Panc1 (cell line): ENCODE measurements around the gene MAP2K6.

Source experiments
- POLR2AphosphoS5 ChIP-seq: IDR thresholded peaks from 2 replicates; pipeline ENCODE4 v1.6.1; 2012; ENCODE audit warnings: mild to moderate bottlenecking, low read depth, low read length, moderate library complexity
- TF ChIP-seq, protein P1 (sequence below), 2 experiments: IDR thresholded peaks; 2 replicates each; pipeline ENCODE4 v1.6.1; 2011 to 2012; ENCODE audit warnings: low read depth in 2 of 2, control low read depth in 1 of 2, low read length in 1 of 2, mild to moderate bottlenecking in 1 of 2, moderate library complexity in 1 of 2; ENCODE audit not compliant: insufficient read depth in 1 of 2
- TF ChIP-seq, protein P2 (sequence below): fragments of 450-650 bp; IDR thresholded peaks from 2 replicates; pipeline ENCODE4 v1.5.1; 2017; ENCODE audit warnings: mild to moderate bottlenecking

DNA sequence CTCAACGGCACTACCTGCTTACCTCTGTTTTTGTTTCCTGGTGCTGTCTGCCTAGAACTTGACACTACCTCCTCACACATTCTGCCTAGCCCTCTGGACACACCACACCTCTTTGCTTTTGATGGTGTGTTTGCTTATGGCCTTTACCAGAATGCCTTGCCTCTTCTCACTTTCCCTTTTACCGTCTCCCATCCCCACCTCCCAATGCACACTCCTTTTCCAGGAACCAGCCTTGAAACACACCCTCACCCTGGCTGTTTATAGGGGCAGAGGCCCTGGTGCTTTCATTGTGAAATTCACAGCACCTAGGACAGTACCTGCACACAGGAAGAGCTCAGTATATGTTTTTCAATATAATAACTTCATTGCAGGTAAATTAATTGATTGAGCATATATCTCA is 56.2 kb downstream of the MAP2K6 start:
- TF ChIP-seq, protein P1, sequence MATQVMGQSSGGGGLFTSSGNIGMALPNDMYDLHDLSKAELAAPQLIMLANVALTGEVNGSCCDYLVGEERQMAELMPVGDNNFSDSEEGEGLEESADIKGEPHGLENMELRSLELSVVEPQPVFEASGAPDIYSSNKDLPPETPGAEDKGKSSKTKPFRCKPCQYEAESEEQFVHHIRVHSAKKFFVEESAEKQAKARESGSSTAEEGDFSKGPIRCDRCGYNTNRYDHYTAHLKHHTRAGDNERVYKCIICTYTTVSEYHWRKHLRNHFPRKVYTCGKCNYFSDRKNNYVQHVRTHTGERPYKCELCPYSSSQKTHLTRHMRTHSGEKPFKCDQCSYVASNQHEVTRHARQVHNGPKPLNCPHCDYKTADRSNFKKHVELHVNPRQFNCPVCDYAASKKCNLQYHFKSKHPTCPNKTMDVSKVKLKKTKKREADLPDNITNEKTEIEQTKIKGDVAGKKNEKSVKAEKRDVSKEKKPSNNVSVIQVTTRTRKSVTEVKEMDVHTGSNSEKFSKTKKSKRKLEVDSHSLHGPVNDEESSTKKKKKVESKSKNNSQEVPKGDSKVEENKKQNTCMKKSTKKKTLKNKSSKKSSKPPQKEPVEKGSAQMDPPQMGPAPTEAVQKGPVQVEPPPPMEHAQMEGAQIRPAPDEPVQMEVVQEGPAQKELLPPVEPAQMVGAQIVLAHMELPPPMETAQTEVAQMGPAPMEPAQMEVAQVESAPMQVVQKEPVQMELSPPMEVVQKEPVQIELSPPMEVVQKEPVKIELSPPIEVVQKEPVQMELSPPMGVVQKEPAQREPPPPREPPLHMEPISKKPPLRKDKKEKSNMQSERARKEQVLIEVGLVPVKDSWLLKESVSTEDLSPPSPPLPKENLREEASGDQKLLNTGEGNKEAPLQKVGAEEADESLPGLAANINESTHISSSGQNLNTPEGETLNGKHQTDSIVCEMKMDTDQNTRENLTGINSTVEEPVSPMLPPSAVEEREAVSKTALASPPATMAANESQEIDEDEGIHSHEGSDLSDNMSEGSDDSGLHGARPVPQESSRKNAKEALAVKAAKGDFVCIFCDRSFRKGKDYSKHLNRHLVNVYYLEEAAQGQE (IDR thresholded peaks at IDR 0.05; ENCODE audit: insufficient read depth in 1 of 2, low read depth in 2 of 2, low read length in 1 of 2), result no peak
- TF ChIP-seq, protein P2, sequence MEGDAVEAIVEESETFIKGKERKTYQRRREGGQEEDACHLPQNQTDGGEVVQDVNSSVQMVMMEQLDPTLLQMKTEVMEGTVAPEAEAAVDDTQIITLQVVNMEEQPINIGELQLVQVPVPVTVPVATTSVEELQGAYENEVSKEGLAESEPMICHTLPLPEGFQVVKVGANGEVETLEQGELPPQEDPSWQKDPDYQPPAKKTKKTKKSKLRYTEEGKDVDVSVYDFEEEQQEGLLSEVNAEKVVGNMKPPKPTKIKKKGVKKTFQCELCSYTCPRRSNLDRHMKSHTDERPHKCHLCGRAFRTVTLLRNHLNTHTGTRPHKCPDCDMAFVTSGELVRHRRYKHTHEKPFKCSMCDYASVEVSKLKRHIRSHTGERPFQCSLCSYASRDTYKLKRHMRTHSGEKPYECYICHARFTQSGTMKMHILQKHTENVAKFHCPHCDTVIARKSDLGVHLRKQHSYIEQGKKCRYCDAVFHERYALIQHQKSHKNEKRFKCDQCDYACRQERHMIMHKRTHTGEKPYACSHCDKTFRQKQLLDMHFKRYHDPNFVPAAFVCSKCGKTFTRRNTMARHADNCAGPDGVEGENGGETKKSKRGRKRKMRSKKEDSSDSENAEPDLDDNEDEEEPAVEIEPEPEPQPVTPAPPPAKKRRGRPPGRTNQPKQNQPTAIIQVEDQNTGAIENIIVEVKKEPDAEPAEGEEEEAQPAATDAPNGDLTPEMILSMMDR, result no peak
- no peak for TF ChIP-seq POLR2AphosphoS5
